Thoracic aorta (tissue), 2 donors: ENCODE results near the gene RPL15. TPM values are rescaled to one million over a fixed set of nuclear protein-coding genes. Genes with fewer than 3 reads are reported as not detected.
"Not testable (repeated sequence)": the region's sequence is repeated elsewhere in the genome, so short reads cannot be mapped to it uniquely, and the experiment has no call there.

ENCODE experiments used
- ATAC-seq: fragments of 150-250 bp; one replicate; pipeline ENCODE4 v1.8.0; 2017; ENCODE audit warnings: low read depth; ENCODE audit not compliant: insufficient number of reproducible peaks, low FRiP score
- DNase-seq: peaks from one replicate; pipeline ENCODE4 v3.0.0-alpha.2; 2020; ENCODE audit warnings: low spot score
- H3K27ac ChIP-seq, 2 donors: fragments of 200-600 bp; sonication (generic); 1 replicate in 1 of 2; 2 replicates in 1 of 2; pipeline ENCODE4 v1.5.1; 2016; ENCODE audit warnings: mild to moderate bottlenecking in 2 of 2, moderate library complexity in 2 of 2
- H3K27me3 ChIP-seq: fragments of 200-600 bp; sonication (generic); replicated peaks from 2 replicates; pipeline ENCODE4 v1.6.0; 2016; ENCODE audit warnings: mild to moderate bottlenecking; ENCODE audit not compliant: insufficient read depth
- H3K36me3 ChIP-seq: fragments of 200-600 bp; sonication (generic); one replicate; pipeline ENCODE4 v1.5.1; 2016
- H3K4me1 ChIP-seq, 2 donors: fragments of 200-600 bp; sonication (generic); 1 replicate in 1 of 2; 2 replicates in 1 of 2; pipeline versions ENCODE4 v1.5.1 to v1.6.0; 2016; ENCODE audit warnings: low read depth in 2 of 2, mild to moderate bottlenecking in 1 of 2; ENCODE audit not compliant: control insufficient read depth in 1 of 2
- H3K4me3 ChIP-seq: fragments of 200-600 bp; sonication (generic); 2 replicates; pipeline ENCODE4 v1.5.1; 2016; ENCODE audit warnings: mild to moderate bottlenecking
- H3K9me3 ChIP-seq: fragments of 200-600 bp; sonication (generic); 2 replicates; pipeline ENCODE4 v1.5.1; 2016
- CTCF ChIP-seq: fragments of 200-600 bp; sonication (generic); IDR thresholded peaks from one replicate; pipeline ENCODE4 v1.5.1; 2019; ENCODE audit warnings: antibody characterized with exemption
- total RNA-seq, 2 donors: library from RNA; depleted of rRNA; stranded (reverse); fragments of >200 nt; gene quantifications; one replicate each; pipeline versions ENCODE4 v1.1.0 to v1.2.3, GENCODE V29; 2016

Gene RPL15
- total RNA-seq = 1,000 to 10,000 TPM; 1,178 to 1,268 TPM

- peaks cover 25 to 55% of the 10 kb centered on the region in 2 donors for H3K4me1 ChIP-seq
- no peaks in the 10 kb centered on the region for H3K36me3 ChIP-seq
- peak within 1 kb of the TSS; percentile 77 to 93 for H3K27ac ChIP-seq
- ATAC-seq = peak; percentile 98
- no peaks in the 10 kb centered on the region for H3K27me3 ChIP-seq
- H3K4me3 ChIP-seq = peak within 1 kb of the TSS; percentile 87
- DNase-seq = peak; percentile 87
- no peaks in the 10 kb centered on the region for H3K9me3 ChIP-seq
- TF ChIP-seq CTCF = peak; percentile 79
These were observed at the start of gene RPL15, which contains the start of gene NKIRAS1 for GRCh38 chr3:23916886-23917678. Gene RPL15, plus strand, starts transcription at chr3:23917132. Its CDS starts 728 bp downstream, at chr3:23917860. Gene NKIRAS1, minus strand, starts transcription at chr3:23916990. Its CDS starts 6,086 bp downstream, at chr3:23910904.

DNA sequence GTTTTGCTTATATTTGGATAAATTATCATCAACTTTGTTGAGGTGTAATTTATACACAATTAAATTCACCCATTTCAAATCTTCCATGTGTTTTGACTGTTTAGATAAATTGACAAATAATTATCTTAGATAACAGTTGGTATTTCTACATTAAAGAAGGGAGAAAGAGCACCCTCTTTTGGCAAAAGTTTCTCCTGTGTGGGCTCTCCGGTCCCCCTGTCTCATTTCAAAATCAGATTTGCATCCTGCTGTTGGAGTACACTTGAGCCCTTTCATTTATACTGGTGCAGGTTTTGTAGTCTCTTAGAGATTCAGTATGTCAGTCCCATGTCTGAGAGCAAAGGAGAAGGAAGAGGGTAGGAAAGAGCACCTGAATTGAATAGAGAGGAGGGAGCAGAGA, 49.5 kb upstream of the RPL15 start:
- H3K4me1 ChIP-seq = peaks cover 15 to 20% of the 10 kb centered on the region in 2 donors
- DNase-seq (no peak), ATAC-seq (no peak)
- H3K36me3 ChIP-seq = no peaks in the 10 kb centered on the region
- H3K27ac ChIP-seq = no peak overlapping the region
- no peak overlapping the region for H3K4me3 ChIP-seq
- no peak for TF ChIP-seq CTCF
- no peaks in the 10 kb centered on the region for H3K9me3 ChIP-seq
- no peaks in the 10 kb centered on the region for H3K27me3 ChIP-seq

DNA sequence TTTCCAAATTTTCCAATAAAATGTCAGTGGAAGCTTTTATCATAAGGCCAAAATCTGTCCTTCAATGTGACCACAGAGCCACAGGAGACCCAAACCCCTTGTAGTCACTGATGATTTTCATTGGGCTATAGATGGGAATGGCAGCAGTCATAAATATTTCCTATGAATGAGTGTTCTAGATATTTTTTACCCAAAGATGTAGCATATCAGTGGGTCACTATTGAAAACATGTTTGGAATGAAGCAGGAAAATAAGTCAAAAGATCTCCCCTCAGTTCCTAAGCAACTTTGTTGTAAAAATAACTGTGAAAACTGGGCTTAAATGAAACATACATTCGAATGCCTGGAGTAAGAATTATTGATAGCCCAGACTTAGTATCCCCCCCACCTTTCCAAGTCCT, 49.1 kb upstream of the RPL15 start:
- DNase-seq = no peak
- Histone ChIP-seq H3K4me3 (no peak overlapping the region), H3K27ac (no peak overlapping the region), H3K9me3 (no peaks in the 10 kb centered on the region), H3K4me1 (peaks cover 15 to 20% of the 10 kb centered on the region in 2 donors), H3K27me3 (no peaks in the 10 kb centered on the region), H3K36me3 (no peaks in the 10 kb centered on the region)
- ATAC-seq = no peak
- TF ChIP-seq CTCF = no peak

DNA sequence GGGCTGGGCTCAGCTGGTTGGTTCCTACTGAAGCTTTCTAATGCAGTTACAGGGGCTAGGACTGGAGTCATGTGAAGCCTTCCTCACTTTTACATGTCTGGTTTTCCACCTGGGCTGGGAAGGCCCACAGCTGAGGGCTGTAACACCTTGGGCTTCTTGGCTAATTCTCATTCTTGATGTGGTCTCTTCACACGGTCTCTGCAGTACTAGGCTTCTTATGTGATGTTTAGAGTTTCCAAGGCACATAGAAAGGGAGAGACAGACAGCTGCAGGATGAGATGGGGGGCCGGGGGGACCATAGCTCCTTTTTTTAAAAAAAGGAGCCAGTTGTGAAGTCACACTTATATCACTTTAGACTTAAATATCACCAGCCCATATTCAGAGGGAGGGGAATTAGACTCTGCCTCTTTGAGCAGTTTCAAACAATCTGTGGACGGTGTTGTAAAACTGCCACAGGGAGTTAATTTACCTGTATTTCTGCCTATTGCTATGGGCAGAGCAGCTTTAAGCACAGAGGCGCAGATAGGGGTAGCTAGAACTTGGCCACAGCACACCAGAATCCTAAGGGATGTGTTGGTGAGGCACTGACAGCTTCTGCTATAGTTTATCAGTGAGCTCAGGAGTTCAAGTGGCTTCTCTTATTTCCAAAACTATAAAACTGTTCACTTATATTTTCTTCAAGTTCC, 46.8 kb upstream of the RPL15 start:
- Histone ChIP-seq H3K36me3 (no peaks in the 10 kb centered on the region), H3K4me3 (no peak overlapping the region), H3K27ac (no peak overlapping the region), H3K9me3 (no peaks in the 10 kb centered on the region), H3K4me1 (peaks cover 12 to 32% of the 10 kb centered on the region in 2 donors), H3K27me3 (no peaks in the 10 kb centered on the region)
- no peak for TF ChIP-seq CTCF
- DNase-seq = no peak
- ATAC-seq = no peak

DNA sequence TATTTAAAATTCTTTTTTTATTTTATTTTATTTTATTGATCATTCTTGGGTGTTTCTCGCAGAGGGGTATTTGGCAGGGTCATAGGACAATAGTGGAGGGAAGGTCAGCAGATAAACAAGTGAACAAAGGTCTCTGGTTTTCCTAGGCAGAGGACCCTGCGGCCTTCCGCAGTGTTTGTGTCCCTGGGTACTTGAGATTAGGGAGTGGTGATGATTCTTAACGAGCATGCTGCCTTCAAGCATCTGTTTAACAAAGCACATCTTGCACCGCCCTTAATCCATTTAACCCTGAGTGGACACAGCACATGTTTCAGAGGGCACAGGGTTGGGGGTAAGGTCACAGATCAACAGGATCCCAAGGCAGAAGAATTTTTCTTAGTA, 46.3 kb upstream of the RPL15 start:
- H3K27ac ChIP-seq, H3K27me3 ChIP-seq, DNase-seq, H3K36me3 ChIP-seq, ATAC-seq, H3K9me3 ChIP-seq, H3K4me3 ChIP-seq: not testable (repeated sequence)
- H3K4me1 ChIP-seq = peaks cover 7 to 26% of the 10 kb centered on the region in 2 donors

DNA sequence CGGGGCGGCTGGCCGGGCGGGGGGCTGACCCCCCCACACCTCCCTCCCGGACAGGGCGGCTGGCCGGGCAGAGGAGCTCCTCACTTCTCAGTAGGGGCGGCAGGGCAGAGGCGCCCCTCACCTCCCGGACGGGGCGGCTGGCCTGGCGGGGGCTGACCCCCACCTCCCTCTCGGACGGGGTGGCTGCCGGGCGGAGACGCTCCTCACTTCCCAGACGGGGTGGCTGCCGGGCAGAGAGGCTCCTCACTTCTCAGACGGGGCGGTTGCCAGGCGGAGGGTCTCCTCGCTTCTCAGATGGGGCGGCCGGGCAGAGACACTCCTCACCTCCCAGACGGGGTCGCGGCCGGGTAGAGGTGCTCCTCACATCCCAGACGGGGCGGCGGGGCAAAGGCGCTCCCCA, 45.6 kb upstream of the RPL15 start:
- ATAC-seq, H3K36me3 ChIP-seq, H3K9me3 ChIP-seq, H3K27ac ChIP-seq, H3K27me3 ChIP-seq, H3K4me3 ChIP-seq, DNase-seq: not testable (repeated sequence)
- H3K4me1 ChIP-seq = peaks cover 5 to 22% of the 10 kb centered on the region in 2 donors
